ENCODE measurements around the gene UBB. TPM values are rescaled to one million over a fixed set of nuclear protein-coding genes. Genes with fewer than 3 reads are reported as not detected.

UBB gene
- total RNA-seq, 1 donor from 2014 or later, result 1,410 TPM

DNA sequence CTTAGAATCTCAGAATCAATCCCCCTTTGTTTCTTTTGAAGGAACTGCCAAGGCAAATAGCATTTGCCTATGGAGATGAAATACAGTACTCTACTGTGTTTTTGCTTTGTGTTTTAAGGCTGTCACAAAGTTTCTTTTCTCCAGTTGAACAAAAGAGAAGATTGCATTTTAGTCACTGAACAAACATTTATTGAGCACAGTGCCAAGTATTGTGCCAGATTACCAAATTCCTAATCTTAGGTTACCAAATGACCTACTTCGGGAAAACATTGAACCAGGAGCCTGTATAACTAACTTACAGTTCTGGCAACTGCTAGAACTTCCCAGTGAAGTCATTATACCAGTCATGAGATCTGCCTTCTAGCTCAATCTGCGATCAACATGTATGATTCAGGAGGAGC, 3.0 kb upstream of the UBB start:
- Histone ChIP-seq H3K27me3 (no peaks in the 10 kb centered on the region), H3K4me1 (peaks cover 30% of the 10 kb centered on the region), H3K27ac (peak overlapping the region; percentile 45), H3K36me3 (peaks cover 9% of the 10 kb centered on the region), H3K9me3 (no peaks in the 10 kb centered on the region), H3K4me3 (no peak overlapping the region)
- intact Hi-C loops (cut with DNase I), result no loop called here
- ATAC-seq (no peak), DNase-seq (no peak)
- TF ChIP-seq, protein P1, sequence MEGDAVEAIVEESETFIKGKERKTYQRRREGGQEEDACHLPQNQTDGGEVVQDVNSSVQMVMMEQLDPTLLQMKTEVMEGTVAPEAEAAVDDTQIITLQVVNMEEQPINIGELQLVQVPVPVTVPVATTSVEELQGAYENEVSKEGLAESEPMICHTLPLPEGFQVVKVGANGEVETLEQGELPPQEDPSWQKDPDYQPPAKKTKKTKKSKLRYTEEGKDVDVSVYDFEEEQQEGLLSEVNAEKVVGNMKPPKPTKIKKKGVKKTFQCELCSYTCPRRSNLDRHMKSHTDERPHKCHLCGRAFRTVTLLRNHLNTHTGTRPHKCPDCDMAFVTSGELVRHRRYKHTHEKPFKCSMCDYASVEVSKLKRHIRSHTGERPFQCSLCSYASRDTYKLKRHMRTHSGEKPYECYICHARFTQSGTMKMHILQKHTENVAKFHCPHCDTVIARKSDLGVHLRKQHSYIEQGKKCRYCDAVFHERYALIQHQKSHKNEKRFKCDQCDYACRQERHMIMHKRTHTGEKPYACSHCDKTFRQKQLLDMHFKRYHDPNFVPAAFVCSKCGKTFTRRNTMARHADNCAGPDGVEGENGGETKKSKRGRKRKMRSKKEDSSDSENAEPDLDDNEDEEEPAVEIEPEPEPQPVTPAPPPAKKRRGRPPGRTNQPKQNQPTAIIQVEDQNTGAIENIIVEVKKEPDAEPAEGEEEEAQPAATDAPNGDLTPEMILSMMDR (IDR thresholded peaks at IDR 0.05), result no peak

DNA sequence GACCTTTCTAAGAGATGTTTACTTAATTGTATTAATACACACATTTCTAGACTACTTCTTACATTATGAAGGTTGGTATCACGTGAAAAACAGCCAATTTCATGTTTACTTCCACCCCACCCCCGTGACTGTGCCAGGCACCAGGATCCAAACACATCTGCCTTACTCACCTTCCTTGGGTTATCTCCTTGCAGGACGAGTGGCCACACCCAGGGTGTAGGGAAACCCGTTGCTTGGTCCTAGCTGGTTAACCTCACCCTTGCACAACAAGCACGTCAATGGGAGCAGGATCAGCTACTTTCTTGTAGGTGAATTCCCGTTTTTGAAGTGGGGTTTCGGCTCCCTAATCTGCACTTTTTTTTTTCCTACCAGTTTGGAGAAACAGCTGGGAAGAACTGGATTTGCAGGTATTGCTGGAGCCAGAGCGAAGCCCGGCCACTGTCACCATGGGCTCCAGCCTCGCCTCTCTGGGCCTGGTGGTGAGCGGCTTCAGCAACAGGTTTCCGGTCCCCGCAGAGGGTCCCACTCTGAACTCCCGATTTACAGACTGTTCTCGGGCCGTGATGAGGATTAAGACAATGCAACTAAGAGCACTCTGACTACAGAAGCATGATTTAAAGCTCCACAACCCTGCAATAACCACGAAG, 2.1 kb upstream of the UBB start:
- intact Hi-C loops (cut with DNase I), result no loop called here
- DNase-seq, result no peak

DNA sequence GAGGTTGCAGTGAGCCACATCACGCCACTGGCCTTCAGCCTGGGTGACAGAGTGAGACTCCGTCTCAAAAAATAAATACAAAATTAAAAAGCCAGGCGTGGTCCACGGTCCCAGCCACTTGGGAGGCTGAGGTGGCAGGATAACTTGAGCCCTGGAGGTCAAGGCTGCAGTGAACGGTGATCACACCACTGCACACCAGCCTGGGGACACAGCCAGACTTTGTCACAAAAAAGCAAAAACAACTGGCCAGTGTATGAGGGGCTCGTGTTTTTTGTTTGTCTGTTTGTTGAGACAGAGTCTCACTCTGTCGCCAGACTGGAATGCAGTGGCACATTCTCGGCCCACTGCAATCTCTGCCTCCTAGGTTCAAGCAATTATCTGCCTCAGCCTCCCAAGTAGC, 1.2 kb upstream of the UBB start:
- intact Hi-C loops (cut with DNase I), result no loop called here
- ATAC-seq, result no peak

More for the DNA sequence above, 2.1 kb upstream of the UBB start:
- TF ChIP-seq, protein P1 (IDR thresholded peaks at IDR 0.05), result no peak
- no peak overlapping the region for H3K4me3 ChIP-seq
- H3K27ac ChIP-seq, result peak overlapping the region; percentile 45
- H3K4me1 ChIP-seq, result peaks cover 35% of the 10 kb centered on the region
- peak; percentile 12 for ATAC-seq
- H3K27me3 ChIP-seq, result no peaks in the 10 kb centered on the region
- H3K9me3 ChIP-seq, result no peaks in the 10 kb centered on the region
- H3K36me3 ChIP-seq, result peaks cover 17% of the 10 kb centered on the region

DNA sequence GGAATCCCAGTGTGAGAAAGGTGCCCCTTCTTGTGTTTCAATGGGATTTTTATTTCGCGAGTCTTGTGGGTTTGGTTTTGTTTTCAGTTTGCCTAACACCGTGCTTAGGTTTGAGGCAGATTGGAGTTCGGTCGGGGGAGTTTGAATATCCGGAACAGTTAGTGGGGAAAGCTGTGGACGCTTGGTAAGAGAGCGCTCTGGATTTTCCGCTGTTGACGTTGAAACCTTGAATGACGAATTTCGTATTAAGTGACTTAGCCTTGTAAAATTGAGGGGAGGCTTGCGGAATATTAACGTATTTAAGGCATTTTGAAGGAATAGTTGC, 567 bp downstream of the UBB start:
- Histone ChIP-seq H3K4me1 (peaks cover 35% of the 10 kb centered on the region), H3K4me3 (peak overlapping the region; percentile 79), H3K36me3 (peaks cover 20% of the 10 kb centered on the region), H3K9me3 (no peaks in the 10 kb centered on the region), H3K27ac (peak overlapping the region; percentile 98), H3K27me3 (no peaks in the 10 kb centered on the region)
- DNase-seq (no peak), ATAC-seq (no peak)
- TF ChIP-seq, protein P1 (IDR thresholded peaks at IDR 0.05), result no peak
- intact Hi-C loops (cut with DNase I), result no loop called here

More for the DNA sequence above, 1.2 kb upstream of the UBB start:
- peaks cover 20% of the 10 kb centered on the region for H3K36me3 ChIP-seq
- TF ChIP-seq, protein P1 (IDR thresholded peaks at IDR 0.05), result no peak
- H3K27ac ChIP-seq, result no peak overlapping the region
- H3K27me3 ChIP-seq, result no peaks in the 10 kb centered on the region
- H3K4me3 ChIP-seq, result no peak overlapping the region
- H3K4me1 ChIP-seq, result peaks cover 32% of the 10 kb centered on the region
- no peak for DNase-seq
- no peaks in the 10 kb centered on the region for H3K9me3 ChIP-seq

DNA sequence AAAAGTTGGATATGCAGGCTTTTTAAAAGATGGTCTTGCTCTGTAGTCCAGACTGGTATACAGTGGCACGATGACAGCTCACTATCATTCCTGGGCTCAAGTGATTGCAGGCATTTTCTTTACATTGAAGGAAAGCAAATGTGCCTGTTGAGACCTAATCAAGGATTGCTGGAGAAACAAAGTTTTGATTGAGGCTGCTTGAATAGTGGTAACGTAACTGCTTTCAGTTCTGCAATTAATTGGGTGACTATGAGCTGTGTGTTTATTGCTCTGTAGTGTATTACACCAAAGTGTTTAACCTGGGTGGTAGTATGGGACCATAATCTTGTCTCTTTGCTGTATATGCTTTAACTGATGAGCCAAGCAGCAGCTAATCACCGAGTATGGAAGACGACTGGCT, 2.3 kb downstream of the UBB start:
- TF ChIP-seq, protein P1 (IDR thresholded peaks at IDR 0.05), result no peak
- ATAC-seq, result no peak
- H3K27me3 ChIP-seq, result no peaks in the 10 kb centered on the region
- peaks cover 30% of the 10 kb centered on the region for H3K4me1 ChIP-seq
- H3K27ac ChIP-seq, result no peak overlapping the region
- peak overlapping the region; percentile 79 for H3K4me3 ChIP-seq
- H3K9me3 ChIP-seq, result no peaks in the 10 kb centered on the region
- DNase-seq, result no peak
- peaks cover 20% of the 10 kb centered on the region for H3K36me3 ChIP-seq
- intact Hi-C loops (cut with DNase I), result no loop called here
